SK-N-SH (cell line): ENCODE measurements around the gene NAA38.

Experiments used
- CTCF ChIP-seq: fragments of 200-600 bp; sonication (generic); IDR thresholded peaks from 2 replicates; pipeline ENCODE4 v1.6.1; 2017; ENCODE audit warnings: antibody characterized with exemption, mild to moderate bottlenecking, moderate library complexity
- JUND ChIP-seq: IDR thresholded peaks from 2 replicates; pipeline ENCODE4 v1.4.0; 2012

- TF ChIP-seq JUND (no peak), CTCF (no peak)
These were observed 9.2 kb downstream of the NAA38 start for GRCh38 chr17:7848131-7848579.
